GM18868 (cell line): ENCODE results near the gene UBE2O.
A peak's percentile ranks its signal among the peaks of the same experiment; 100 is the strongest.

Source experiments
- ATAC-seq: cut with Tn5 transposase; IDR thresholded peaks from one replicate; pipeline ENCODE4 v1.9.1; 2021; ENCODE audit warnings: mild to moderate bottlenecking, moderate library complexity; ENCODE audit not compliant: unreplicated experiment

UBE2O gene

DNA sequence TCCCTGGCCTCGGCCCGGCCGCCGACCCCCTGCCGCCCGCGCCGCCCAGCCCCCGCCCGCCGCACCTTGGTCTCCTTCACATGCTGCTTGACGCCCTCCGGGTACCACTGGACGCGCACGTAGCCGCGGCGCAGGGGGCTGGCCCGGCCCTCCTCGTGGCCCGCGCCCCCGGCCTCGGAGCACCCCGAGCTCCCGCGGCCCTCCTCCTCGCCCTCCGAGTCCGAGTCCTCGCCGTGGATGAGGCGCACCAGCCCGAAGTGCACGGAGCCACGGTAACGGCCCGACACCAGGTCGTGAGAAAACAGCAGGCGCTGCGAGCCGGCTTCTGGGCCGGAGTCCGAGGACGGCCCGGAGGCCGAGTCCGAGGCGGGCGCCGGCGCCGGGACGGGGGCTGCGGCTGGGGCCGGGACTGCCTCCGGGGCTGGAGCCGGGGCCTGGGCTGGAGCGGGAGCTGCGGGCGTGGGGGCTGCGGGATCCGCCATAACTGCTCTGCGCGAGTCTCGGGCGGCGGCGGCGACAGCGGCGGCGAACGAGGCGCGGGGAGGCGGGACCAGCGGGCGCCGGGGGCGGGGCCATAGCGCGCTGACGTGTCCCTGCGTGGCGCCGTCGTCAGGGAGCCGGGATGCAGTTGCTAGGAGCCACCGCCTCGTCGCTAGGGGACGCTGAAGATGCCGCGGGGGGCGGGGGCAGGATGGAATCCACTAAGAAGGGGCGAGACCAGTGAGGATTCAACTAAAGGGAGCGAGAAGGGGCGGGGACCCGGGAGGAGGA lies at the start of gene UBE2O:
TSS of gene UBE2O (minus strand) at position 493 of the 771 bp plus-strand sequence. CDS start at position 482, 11 bp downstream.
- peak; percentile 88 for ATAC-seq

DNA sequence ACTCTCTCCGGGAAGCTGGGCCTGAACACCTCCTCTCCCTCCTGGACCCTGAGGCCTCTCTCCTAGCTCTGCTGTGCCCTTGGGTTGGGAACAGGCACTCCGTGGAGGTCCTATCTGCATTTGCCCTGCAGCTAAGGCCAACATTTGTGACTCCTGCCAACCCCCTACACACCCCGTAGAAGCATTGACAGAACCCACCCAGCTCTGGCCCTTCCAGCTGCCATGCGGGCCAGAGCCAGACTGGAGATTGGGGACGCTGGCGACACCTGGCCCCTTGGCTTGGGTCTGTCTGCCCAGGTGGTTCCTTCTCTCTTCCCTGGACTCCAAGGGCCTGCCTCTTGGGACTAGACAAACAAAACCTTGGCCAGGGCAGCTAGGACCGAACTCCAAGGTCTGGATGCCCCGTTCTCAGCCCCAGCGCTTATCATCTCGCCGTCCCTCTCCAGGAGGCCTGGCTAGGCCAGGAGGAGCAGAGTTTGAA lies 48.9 kb upstream of the UBE2O start:
- ATAC-seq: no peak

DNA sequence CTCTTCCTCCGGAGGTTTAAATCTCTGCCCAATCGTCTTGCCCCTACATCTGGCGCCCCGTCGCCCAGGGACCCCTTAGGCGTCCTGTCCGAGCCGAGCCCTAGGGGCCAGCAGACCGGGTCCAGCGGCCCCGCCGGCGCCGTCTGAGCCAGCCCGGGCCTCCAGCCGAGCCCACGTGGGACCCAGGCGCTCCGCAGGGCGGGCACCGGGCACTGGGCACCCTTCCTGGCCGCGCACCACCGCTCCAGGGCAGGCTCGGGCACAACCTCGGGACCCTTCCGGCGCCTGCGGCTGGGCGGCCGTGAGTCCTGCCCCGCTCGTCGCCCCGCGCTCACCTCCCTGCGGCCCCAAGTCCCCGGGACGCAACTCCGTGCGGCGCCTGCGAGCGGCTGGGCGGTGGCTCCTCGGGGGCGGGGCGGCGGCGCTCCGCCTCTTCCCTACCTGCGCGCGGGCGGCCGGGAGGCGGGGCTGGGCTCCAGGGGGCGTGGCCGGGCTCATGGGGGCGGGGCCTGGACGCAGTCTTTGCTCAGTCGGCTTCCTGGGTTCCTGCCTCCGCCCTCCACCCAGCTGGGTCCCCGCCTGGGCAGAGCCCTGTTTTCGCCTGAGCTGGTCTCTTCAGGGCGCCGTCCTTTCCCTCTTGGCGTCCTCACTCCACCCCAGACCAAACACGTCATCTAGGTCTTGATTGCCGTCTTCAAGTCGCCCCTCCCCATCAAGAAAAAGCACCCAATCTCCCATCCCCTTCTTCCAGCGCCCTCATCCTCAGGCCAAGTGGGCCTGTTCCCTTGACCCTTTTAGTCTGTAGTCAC lies 48.3 kb upstream of the UBE2O start, which contains the start of gene RHBDF2:
TSS of gene RHBDF2 (minus strand) at position 406 of the 809 bp plus-strand sequence. CDS start 19,899 bp downstream, outside the sequence.
- peak; percentile 74 for ATAC-seq

DNA sequence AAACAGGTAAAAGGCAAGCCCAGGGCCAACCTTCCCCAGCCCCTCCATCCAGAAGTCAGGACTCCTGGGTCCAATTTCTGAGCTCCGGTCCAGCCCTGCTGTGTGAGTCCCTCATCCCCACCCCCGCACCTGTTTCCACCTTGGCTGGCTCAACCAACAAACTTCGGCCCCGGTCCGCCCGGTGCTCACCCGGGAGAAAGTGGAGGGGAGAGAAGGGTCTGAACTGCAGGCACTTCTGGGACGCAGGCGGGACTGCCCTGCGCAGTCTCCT lies 47.7 kb upstream of the UBE2O start:
- peak; percentile 10 for ATAC-seq

DNA sequence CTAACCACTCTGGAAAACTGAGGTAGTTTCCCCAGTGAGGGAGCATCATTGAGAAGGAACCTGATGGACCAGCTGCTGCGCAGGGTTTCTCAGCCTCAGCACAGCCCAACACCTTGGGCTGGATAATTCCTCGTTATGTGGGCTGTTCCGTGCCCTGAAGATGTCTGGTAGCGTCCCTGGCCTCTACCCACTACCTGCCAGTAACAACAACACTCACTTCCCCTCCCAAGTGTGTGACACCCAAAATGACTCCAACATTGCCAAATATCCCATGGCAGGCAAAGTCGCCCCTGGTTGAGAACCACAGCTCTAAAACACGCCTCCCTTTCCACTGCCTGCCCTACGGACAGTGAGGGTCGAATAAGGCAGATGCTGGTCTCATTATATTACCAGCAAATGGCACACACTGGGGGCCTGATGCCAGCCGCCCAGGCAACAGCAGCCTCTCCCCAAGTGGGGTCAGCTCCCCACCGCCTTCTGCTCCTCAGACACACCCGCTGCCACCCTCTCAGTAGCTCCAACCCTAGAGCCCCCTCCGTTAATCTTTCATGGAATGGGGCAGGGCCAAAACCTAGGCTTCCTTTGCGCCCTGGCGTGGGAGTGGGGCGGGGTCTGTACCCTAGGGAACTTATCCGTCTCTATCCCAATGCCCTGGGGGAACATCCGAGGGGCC lies 47.3 kb upstream of the UBE2O start:
- ATAC-seq: no peak

DNA sequence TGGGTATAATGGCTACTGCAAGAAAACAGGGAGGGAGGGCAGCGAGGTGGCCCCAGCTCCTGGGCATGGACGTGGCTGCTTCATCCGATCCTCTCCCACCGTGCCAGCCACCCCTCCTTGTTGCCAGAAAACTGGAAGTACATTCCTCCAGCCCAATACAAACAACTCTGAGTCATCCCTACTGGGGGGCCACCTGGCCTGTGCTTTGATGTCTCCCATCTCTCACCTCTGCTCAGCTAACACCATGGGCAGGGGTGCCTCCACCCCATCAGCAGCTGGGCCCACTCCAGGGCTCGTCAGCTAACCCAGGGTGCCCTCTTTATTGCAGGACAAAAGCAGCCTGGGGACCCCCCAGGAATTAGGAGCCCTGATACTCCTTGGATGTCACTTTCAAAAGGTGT lies 46.3 kb upstream of the UBE2O start:
- ATAC-seq: no peak

DNA sequence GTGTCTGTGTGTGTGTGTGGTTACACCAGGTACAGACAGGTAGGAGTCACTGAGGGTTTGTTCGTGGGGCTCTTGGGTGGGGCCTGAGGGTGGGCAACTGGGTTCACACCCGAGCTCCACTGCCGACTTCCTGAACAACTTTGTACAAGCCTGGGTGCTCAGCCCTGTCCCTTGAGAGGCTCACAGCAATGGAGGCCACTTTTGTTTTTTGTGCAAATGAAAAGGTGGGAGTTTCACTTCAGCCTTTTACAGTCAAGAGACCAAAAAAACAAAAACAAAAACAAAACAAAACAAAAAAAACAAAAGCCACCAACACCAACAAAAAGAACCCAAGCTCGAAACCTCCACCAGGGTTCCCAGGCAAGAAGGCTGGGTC lies 45.9 kb upstream of the UBE2O start:
- ATAC-seq: no peak

DNA sequence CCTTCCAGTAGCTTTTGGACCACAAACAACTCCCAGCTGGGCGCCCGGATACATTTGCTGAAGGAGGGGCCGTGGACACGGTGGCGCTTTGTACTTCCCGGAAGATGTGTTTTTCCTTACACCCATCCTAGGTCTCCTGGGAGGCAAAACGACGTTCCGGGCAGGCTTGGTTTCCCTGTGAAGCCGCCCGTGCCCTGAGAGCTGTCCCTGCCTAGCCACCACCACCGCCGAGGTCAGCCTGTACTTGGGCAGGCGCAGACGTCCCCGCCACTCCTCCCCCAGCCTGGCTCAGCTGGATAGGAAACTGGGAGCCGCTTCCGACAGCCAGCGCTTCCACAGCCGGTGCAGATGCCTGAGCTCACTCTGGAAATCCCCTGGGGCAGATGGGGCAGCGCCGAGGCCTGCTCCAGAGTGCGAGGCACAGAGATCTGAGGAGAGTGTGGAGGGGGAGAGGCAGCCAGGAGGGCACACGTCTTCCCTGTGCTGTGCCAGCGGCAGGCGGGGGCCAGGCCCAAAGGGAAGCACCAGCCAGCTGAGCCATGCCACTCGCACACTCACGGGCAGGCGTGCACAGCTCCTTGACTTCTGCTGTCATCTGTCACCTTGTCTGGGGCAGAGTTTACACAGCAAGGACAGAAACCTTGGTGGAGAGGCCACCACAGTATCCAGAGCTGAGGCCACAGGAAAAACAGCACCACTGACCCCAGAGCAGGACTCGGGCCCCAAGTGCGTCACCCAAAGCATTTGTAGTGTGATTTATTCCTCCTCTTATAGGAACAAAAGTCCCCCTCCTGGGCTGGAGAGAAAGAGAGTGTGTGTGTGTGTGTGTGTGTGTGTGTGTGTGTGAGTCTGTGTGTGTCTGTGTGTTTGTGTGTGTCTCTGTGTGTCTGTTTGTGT lies 45.3 kb upstream of the UBE2O start:
- no peak for ATAC-seq

DNA sequence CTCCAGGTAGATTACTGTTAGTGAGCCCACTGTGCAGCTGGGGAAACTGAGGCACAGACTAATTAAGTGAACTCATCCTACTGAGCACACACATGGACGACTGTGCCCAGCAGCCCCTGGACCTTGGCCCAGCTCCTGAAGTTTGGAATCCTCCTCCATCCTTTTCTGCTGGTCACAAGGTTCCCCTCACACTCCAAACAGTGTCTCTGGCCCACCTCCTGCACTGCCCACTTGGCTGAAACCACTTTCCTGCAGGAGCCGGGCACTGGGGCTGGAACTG lies 44.7 kb upstream of the UBE2O start:
- ATAC-seq: no peak

DNA sequence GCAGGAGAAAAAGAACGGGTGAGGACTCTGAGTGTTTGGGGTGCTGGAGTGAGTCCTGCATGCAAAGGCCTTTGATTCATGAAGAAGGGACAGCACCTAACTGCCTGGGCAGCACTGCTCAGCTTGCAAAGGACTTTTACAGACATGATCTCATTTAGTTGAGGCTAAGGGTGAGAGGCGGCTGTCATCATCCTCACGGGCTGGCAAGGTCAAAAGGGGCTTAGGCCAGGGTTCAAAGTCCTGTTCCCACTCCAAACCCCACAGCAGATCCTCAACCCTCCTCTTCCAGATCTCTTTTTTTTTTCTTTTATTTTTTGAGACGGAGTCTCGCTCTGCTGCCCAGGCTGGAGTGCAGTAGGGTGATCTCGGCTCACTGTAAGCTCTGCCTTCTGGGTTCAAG lies 43.5 kb upstream of the UBE2O start:
- ATAC-seq: no peak

DNA sequence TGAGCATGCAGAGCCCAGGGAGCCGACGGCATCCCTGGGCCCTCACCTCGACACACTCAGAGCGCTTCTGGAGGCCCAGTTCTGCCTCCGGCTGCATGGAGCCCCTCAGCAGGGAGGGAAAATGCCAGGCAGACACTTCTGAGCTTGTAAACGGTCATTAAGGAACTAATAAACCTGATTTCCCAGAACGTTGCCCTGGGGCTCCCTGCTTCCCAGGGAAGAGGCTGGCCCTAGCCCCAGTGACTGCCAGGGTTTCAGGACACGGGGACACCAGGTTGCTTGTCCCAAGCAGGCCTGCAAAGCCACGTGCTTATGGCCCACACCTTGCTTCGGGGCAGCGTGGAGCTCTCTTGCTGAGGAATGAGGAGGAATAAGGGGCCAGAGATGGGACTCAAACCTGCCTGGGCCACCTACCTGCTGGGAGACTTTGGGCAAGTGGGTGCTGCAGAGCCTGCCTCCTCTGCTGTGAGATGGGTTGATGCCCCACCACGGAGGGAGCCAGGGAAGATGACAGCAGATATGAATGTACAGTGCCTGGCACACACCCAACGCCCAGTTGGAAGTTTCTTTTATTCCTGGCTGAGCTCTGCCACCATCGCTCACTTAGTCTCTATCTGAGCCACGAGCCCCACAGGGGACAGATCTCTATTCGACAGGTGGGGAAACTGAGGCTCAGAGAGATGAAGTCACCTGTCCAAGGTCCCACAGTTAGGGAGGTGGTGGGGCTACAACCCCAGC lies 42.9 kb upstream of the UBE2O start:
- no peak for ATAC-seq

DNA sequence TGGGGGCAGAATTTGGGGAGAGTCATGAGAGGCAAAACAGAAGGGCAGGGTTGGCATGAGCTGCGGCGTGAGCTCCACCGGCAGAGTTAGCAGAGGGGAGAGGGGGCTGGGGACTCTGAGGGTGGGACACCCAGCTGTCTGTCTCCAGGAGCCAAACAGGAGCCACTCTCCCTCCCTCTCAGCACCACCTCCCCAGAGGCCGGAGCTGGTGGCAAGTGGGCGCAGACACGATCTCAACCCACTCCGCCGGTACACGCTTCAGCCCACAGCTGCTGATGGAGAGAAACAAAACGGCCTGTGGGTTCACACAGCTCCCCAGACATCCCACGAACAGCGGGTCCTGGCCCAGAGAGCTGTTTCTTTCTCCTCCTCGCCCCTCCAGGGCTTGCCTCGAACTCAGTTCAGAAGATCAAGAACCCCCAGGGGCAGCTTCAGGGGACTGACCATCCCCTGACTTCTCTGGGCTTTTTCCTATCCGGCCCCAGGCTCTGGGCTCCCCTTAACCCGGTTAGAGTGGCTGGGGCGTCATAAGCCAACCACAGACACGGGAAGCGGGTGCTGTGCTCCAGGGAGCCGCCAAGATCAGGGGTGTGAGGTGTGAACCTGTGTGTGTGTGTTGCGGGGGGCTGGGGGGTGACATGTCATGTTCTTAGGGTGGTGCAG lies 40.7 kb upstream of the UBE2O start:
- no peak for ATAC-seq

DNA sequence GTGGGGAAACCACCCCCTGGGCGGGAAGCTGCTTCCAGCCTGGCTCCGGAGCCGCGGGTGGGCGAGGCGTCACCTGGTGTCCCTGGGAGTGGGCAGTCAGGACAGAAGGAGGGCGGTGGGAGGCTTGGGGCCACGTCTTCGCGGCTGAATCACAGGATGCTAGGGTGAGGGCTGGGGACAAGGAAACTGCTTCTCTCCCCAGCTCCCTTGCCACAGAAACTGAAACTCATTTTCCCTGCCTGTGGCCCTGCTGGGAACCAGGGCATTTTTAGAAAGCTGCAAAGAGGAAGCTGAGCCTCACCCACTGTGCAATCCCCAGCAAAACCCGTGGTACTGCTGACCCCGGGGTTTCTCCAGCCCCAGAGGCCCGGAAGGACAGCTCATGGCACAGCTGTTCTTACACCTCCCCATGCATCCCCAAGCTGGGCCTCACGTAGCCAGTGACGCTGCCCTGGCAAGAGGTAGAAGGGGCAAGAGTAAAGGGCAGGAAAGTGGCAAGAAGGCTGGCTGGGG lies 40.1 kb upstream of the UBE2O start:
- peak; percentile 35 for ATAC-seq

DNA sequence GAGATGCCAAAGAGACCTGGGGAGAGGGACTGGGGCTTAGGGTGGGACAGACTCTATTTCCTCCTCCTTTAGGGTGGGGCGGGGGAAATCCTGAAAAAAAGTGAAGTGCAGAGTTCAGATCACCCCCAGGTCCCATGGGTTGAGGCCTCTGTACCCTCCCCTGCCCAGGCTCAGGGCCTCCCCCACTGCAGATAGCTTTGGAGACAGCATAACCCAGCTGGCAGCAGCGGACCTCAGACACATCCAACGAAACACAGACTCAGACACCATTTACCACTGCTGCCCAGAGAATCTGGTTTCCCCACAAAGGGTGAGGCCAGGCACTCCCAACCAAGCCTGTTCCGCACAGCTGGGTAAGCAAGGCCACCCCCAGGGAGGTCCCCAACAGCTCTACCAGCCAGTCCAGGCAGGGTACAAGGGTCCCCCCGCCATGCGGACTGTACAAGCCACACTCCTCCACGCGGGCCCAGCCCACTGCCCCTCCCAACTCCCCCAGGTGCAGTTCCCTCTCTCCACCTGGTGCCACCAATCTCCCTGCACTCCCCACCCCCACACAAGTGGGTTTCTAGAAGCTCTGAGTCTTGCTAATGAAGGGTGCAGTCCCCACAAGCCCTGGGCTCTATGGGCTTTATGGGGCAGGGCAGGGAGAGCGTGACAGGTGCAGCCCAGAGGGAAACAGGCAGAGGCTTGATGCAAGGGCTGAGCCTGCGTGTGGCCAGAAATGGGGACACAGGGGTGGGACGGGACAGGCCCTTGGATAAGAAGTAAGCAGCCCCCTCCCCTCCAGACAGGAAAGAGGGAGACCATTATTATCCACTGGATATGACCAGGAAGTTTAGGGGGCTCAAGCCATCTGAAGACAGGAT lies 39.4 kb upstream of the UBE2O start:
- peak; percentile 40 for ATAC-seq

DNA sequence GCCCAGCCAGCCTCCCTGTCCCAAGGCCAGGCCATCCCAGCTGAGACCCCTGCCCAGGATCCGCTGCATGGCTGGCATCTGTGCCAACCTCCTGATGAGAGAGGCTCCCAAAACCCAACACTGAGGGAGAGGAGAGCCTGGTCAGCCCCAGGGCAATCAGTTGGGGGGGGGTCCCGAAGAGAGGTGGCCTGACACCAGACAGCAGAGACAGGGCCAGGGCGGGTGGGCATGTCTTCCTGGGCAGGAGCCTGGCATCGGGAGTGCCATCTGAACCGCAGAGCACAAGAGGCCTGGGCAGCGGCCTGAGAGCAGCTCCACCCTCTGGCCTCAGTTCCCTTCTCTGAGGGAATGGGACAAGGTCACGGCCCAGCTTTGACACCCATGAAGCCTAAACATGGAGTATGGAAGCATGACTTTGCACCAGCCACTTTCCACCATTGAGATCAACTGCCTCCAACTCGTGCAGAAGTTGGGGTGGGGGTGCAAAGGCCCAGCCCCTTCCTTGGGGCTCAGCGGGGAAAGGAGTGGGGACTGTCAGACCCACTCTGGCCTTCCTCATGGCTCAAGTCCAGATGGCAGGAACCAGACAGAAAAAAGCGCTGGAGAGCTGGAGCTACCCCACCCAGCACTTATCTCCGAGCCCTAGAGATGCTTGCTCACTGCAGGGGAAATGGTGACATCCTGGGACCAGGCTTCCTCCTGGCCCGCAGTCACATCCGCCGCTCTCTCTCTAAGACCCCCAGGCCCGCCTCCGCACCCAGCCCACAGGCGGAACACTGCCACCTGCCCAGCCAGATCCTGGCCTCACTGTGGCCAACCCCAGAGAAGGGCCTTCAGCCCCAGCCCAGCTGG lies 38.5 kb upstream of the UBE2O start:
- peak; percentile 6 for ATAC-seq

DNA sequence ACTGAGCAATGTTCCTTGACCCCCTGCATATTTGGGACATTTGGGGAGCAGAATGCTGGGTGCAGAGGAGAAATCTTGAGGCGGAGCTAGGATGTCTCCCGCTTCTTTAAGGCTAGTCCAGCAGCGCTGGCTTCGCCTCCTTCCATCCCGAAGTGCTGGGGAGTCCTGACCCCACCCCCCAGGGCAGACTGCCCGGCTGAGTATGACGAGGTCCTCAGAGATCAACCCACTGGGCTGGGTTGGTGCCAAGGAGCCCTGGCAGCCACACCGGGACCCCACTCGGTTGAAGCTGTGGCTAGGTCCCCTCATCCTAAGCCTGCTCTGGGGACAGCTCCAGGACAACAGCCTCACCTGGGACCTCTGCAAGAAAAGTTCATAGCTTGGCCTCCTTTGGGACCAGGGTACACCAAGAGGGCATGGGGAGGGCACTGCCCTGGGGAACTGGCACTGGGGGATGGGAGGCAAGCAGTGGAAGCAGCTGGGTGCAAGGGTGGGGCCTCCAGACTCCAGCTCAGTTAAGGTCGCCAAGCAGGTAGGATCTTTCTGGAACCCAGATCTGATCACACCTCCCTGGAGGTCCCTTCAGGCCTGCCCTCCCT lies 37.3 kb upstream of the UBE2O start:
- ATAC-seq: no peak
